Uterus (tissue), 4 donors: ENCODE measurements around the gene NCOR2. TPM values are rescaled to one million over a fixed set of nuclear protein-coding genes. Genes with fewer than 3 reads are reported as not detected.

Experiments
- DNase-seq, 2 donors: peaks; one replicate each; pipeline ENCODE4 v3.0.0-alpha.2; 2019 to 2020
- H3K27ac ChIP-seq, 2 donors: fragments of 200-600 bp; sonication (generic); 1 replicate in 1 of 2; 2 replicates in 1 of 2; pipeline ENCODE4 v1.5.1; 2016 to 2018
- H3K27me3 ChIP-seq, 2 donors: fragments of 200-600 bp; sonication (generic); one replicate each; pipeline ENCODE4 v1.5.1; 2018 to 2019; ENCODE audit warnings: control low read depth in 1 of 2
- H3K36me3 ChIP-seq, 2 donors: fragments of 200-600 bp; sonication (generic); one replicate each; pipeline ENCODE4 v1.5.1; 2019; ENCODE audit warnings: control low read depth in 1 of 2
- H3K4me1 ChIP-seq, 2 donors: fragments of 200-600 bp; sonication (generic); one replicate each; pipeline ENCODE4 v1.5.1; 2018 to 2019; ENCODE audit warnings: control low read depth in 1 of 2
- H3K4me3 ChIP-seq, 2 donors: fragments of 200-600 bp; sonication (generic); 1 replicate in 1 of 2; 2 replicates in 1 of 2; pipeline ENCODE4 v1.5.1; 2018 to 2019; ENCODE audit warnings: mild to moderate bottlenecking in 1 of 2
- H3K9me3 ChIP-seq, 2 donors: fragments of 200-600 bp; sonication (generic); one replicate each; pipeline ENCODE4 v1.5.1; 2019; ENCODE audit warnings: control low read depth in 1 of 2
- POLR2A ChIP-seq, 2 donors: fragments of 450-650 bp; IDR thresholded peaks; one replicate each; pipeline ENCODE4 v1.6.1; 2016; ENCODE audit warnings: antibody characterized with exemption in 2 of 2, mild to moderate bottlenecking in 1 of 2, moderate library complexity in 1 of 2
- intact Hi-C: fragments of 100-400 bp; cut with DNase I; formaldehyde crosslinking; loops from one replicate; pipeline ENCODE4 v1.15.1; 2023; ENCODE audit warnings: low total_unique reads
- total RNA-seq, 4 donors: library from RNA; depleted of rRNA in 3 of 4; stranded (reverse); fragments of >200 nt in 3 of 4; gene quantifications; one replicate each; pipeline versions ENCODE4 v1.1.0 to v1.2.4, GENCODE V29; 2014 to 2023
- TF ChIP-seq, protein P1 (sequence below), 4 experiments: fragments of 200-600 bp in 2 of 4; fragments of 450-650 bp in 2 of 4; sonication (generic) in 2 of 4; IDR thresholded peaks; one replicate each; pipeline ENCODE4 v1.5.1; 2016 to 2019; ENCODE audit warnings: antibody characterized with exemption in 4 of 4, mild to moderate bottlenecking in 2 of 4, moderate library complexity in 1 of 4
- donor health status: DM: yes; HTN: yes; CAD: no.

The NCOR2 gene
- total RNA-seq, 4 donors from 2014 or later = 65.1 to 436 (median 102) TPM

DNA sequence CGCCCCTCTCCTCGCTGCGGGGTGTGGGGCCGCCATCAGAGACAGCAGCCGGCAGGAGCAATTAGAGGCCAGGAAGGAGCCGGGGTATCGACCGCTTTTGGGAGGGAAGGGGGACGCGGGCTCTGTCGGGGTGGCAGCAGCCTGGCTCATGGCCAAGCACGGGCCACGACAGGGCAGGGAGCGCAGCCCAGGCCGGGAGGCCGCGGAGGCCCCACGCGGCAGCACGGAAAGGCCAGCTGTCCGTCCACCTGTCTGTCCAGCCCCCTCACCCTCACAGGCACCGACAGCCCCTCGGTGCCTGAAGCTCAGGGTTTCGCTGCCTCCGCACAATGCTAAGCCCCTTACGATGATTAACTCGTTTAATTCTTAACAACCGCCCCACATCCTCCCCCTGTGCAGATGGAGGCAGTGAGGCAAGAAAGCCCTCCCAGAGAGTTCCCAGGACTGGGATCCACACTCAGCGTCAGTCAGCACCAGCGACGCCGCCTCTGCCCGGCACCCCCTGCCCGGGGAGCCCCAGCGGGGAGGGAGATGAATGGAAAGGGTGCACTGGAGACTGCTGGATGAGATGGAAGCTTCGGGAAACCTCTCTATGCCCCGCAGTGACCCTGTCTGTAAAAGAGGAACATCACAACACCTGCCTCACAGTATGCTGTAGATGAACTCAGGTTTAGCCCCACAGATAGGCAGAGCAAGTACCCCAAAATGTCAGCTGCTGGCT, 23.7 kb downstream of the NCOR2 start:
- no peak for DNase-seq
- Histone ChIP-seq H3K27me3 (no peaks in the 10 kb centered on the region), H3K4me3 (peak overlapping the region in 1 of 2 donors; percentile 23), H3K9me3 (no peaks in the 10 kb centered on the region), H3K27ac (peak overlapping the region; percentile 2 to 22), H3K36me3 (no peaks in the 10 kb centered on the region), H3K4me1 (peaks cover 0 to 43% of the 10 kb centered on the region in 2 donors)
- intact Hi-C loops = no loop called here
- TF ChIP-seq, protein P1, sequence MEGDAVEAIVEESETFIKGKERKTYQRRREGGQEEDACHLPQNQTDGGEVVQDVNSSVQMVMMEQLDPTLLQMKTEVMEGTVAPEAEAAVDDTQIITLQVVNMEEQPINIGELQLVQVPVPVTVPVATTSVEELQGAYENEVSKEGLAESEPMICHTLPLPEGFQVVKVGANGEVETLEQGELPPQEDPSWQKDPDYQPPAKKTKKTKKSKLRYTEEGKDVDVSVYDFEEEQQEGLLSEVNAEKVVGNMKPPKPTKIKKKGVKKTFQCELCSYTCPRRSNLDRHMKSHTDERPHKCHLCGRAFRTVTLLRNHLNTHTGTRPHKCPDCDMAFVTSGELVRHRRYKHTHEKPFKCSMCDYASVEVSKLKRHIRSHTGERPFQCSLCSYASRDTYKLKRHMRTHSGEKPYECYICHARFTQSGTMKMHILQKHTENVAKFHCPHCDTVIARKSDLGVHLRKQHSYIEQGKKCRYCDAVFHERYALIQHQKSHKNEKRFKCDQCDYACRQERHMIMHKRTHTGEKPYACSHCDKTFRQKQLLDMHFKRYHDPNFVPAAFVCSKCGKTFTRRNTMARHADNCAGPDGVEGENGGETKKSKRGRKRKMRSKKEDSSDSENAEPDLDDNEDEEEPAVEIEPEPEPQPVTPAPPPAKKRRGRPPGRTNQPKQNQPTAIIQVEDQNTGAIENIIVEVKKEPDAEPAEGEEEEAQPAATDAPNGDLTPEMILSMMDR (IDR thresholded peaks at IDR 0.05) = no peak
- TF ChIP-seq POLR2A (IDR thresholded peaks at IDR 0.05) = no peak

DNA sequence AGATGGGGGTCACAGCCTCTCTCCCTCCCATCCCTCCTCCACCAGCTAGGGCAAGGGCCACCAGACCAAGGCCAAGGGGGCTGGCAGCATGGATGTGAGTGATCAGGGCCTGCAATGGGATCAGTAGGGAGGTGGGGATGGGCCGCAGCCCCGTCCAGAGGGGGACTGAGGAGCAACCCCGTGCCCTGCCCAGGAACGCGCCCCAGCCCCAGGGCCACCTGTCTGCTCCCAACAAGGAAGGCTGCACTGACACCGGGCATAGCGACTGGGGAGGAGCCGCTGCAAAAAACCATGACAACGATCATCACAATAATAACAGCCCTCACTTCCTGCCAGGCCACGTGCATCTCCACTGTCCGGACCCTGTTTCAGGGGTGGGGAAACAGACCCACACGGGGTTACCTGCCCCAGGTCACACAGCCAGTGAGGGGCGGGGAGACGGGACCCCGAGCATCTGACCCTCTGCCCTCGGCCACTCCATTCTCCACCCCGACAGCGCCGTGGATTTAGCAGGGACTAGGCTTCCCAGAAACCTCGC, 24.3 kb downstream of the NCOR2 start:
- no peaks in the 10 kb centered on the region for H3K27me3 ChIP-seq
- H3K4me1 ChIP-seq = peaks cover 0 to 50% of the 10 kb centered on the region in 2 donors
- no peaks in the 10 kb centered on the region for H3K9me3 ChIP-seq
- TF ChIP-seq, protein P1 (IDR thresholded peaks at IDR 0.05) = no peak
- TF ChIP-seq POLR2A (IDR thresholded peaks at IDR 0.05) = no peak
- H3K4me3 ChIP-seq = peak overlapping the region in 1 of 2 donors; percentile 23
- no peaks in the 10 kb centered on the region for H3K36me3 ChIP-seq
- peak overlapping the region; percentile 2 to 22 for H3K27ac ChIP-seq
- intact Hi-C loops = no loop called here
- peak in 1 of 2 donors; percentile 51 for DNase-seq

DNA sequence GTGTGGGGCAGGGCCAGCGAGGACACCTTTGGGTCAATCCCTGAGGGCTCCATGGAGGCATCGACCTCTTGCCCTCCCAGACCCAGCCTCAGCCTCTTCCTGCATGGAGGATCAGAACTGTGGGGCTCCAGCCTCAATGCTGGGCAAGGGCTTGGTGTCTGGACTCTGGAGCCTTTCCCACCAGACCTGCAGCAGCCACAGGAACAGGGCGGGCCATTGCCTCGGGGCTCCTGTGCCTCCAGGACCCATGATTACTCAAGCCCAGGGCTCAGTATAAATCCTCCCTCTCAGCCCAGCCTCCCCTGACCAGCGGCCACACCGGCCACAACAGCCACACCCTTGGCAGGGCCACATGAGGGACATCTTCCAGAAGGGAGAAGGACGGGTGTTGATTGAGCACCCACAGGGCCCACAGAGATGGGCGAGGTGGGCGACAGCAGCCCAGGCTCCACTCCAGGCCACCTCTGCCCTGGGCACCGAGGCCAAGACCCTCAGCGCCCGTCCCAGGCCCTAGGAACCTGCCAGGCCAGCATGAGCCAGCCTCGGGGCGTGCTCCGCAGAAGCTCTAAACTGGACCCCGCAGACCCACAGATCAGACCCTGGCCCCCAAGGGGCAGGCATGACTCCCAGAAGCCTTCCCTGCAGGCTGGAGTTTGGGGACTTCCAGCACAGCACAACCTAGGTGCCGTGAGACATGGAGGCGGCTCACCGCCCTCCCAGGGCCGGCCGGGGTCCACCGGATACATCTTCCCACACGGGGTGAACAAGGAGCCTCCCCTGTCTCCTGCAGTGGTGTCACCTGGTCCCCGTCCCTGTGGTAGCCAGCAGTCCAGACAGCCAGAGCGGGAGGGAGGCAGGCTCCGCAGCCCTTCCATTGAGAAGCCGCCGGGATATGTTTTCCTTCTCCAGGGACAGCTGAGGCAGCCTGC, 25.1 kb downstream of the NCOR2 start:
- no peak for TF ChIP-seq POLR2A (IDR thresholded peaks at IDR 0.05)
- TF ChIP-seq, protein P1 (IDR thresholded peaks at IDR 0.05) = no peak
- Histone ChIP-seq H3K4me3 (no peak overlapping the region), H3K27ac (no peak overlapping the region), H3K27me3 (no peaks in the 10 kb centered on the region), H3K36me3 (no peaks in the 10 kb centered on the region), H3K4me1 (peaks cover 0 to 58% of the 10 kb centered on the region in 2 donors), H3K9me3 (no peaks in the 10 kb centered on the region)
- intact Hi-C loops = no loop called here
- no peak for DNase-seq

DNA sequence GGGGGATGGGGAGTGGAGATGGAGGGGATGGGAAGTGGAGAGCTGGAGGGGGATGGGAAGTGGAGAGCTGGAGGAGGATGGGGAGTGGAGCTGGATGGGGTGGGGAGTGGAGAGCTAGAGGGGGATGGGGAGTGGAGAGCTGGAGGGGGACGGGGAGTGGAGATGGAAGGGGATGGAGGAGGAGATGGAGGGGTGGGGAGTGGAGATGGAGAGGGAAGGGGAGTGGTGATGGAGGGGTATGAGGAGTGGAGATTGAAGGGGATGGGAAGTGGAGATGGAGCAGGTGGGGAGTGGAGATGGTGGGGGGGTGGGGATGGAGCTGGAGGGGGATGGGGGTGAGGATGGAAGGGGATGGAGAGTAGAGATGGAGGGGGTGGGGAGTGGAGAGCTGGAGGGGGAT, 26.1 kb downstream of the NCOR2 start:
- H3K4me3 ChIP-seq = no peak overlapping the region
- H3K4me1 ChIP-seq = peaks cover 0 to 60% of the 10 kb centered on the region in 2 donors
- no peaks in the 10 kb centered on the region for H3K36me3 ChIP-seq
- no peaks in the 10 kb centered on the region for H3K9me3 ChIP-seq
- no peak for TF ChIP-seq POLR2A (IDR thresholded peaks at IDR 0.05)
- TF ChIP-seq, protein P1 (IDR thresholded peaks at IDR 0.05) = no peak
- no peak overlapping the region for H3K27ac ChIP-seq
- intact Hi-C loops = no loop called here
- no peaks in the 10 kb centered on the region for H3K27me3 ChIP-seq
- no peak for DNase-seq
